T-cell (primary cell): Measurements from ENCODE around the gene EPN3. TPM values are rescaled to one million over a fixed set of nuclear protein-coding genes. Genes with fewer than 3 reads are reported as not detected.

Experiments used
- ATAC-seq, 4 experiments: fragments of 200-7000 bp in 3 of 4; fragments of 150-1000 bp in 1 of 4; cut with Tn5 transposase; replicated peaks in 1 of 4; 1 replicate in 3 of 4; 2 replicates in 1 of 4; pipeline ENCODE4 v1.10.0; 2021; ENCODE audit warnings: moderate library complexity in 3 of 4, mild to moderate bottlenecking in 2 of 4, moderate number of reproducible peaks in 1 of 4
- CTCF ChIA-PET, 2 donors: fragments of 300-600 bp; sonication (Branson Sonifier 250); formaldehyde crosslinking; loops; one replicate each; lab custom pipeline; 2022; ENCODE audit warnings: antibody characterized with exemption in 2 of 2; lab: Charles Lee
- POLR2A ChIA-PET, 2 donors: fragments of 300-600 bp; sonication (Branson Sonifier 250); formaldehyde crosslinking; loops; one replicate each; lab custom pipeline; 2022; ENCODE audit warnings: antibody characterized with exemption in 2 of 2; lab: Charles Lee
- DNase-seq, 35 experiments: peaks; one replicate each; pipeline versions ENCODE4 v3.0.0 to v3.0.0-alpha.2; 2013 to 2023
- H3K27ac ChIP-seq: one replicate; pipeline ENCODE4 v1.5.1; 2013; ENCODE audit warnings: low read length
- H3K27me3 ChIP-seq, 2 experiments: replicated peaks in 1 of 2; 1 replicate in 1 of 2; 2 replicates in 1 of 2; pipeline versions ENCODE4 v1.6.1 to v1.7.0; 2013; ENCODE audit warnings: low read length in 1 of 2, mixed read lengths in 1 of 2; ENCODE audit not compliant: control insufficient read depth in 2 of 2, insufficient read depth in 2 of 2; ENCODE audit errors: extremely low read depth in 1 of 2
- H3K36me3 ChIP-seq, 2 donors: 1 replicate in 1 of 2; 2 replicates in 1 of 2; pipeline versions ENCODE4 v1.6.1 to v1.7.0; 2013; ENCODE audit warnings: low read length in 1 of 2; ENCODE audit not compliant: control insufficient read depth in 2 of 2, insufficient read depth in 1 of 2; ENCODE audit errors: extremely low read depth in 1 of 2
- H3K4me1 ChIP-seq, 2 experiments: 1 replicate in 1 of 2; 2 replicates in 1 of 2; pipeline versions ENCODE4 v1.6.1 to v1.7.0; 2013; ENCODE audit warnings: low read length in 2 of 2, mixed read lengths in 1 of 2; ENCODE audit not compliant: insufficient read depth in 2 of 2, control insufficient read depth in 1 of 2; ENCODE audit errors: extremely low read depth in 1 of 2
- H3K4me3 ChIP-seq, 2 donors: 1 replicate in 1 of 2; 2 replicates in 1 of 2; pipeline versions ENCODE4 v1.5.1 to v1.7.0; 2013; ENCODE audit warnings: mild to moderate bottlenecking in 2 of 2, low read length in 1 of 2, moderate library complexity in 1 of 2; ENCODE audit not compliant: control insufficient read depth in 1 of 2; ENCODE audit errors: extremely low read depth in 1 of 2
- H3K9me3 ChIP-seq: 2 replicates; pipeline ENCODE4 v1.7.0; 2013
- H3K27ac Mint-ChIP-seq, 2 donors: one replicate each; pipeline ENCODE4 v1.8.0; 2020 to 2021; ENCODE audit warnings: mild to moderate bottlenecking in 2 of 2, mixed read lengths in 2 of 2
- H3K27me3 Mint-ChIP-seq, 2 donors: one replicate each; pipeline ENCODE4 v1.8.0; 2021 to 2022; ENCODE audit warnings: mixed read lengths in 2 of 2
- H3K36me3 Mint-ChIP-seq: one replicate; pipeline ENCODE4 v1.8.0; 2021; ENCODE audit warnings: mixed read lengths
- H3K4me1 Mint-ChIP-seq, 3 donors: one replicate each; pipeline ENCODE4 v1.8.0; 2020 to 2022; ENCODE audit warnings: mixed read lengths in 3 of 3, mild to moderate bottlenecking in 1 of 3
- H3K4me3 Mint-ChIP-seq, 3 donors: one replicate each; pipeline ENCODE4 v1.8.0; 2020 to 2022; ENCODE audit warnings: mild to moderate bottlenecking in 3 of 3, mixed read lengths in 3 of 3, moderate library complexity in 3 of 3
- H3K9me3 Mint-ChIP-seq, 3 donors: one replicate each; pipeline ENCODE4 v1.8.0; 2020 to 2022; ENCODE audit warnings: mixed read lengths in 3 of 3
- WGBS: methylation state at CpG from one replicate; pipeline ENCODE4 v1.1.5; 2013; ENCODE audit warnings: missing lambda C conversion rate; ENCODE audit not compliant: insufficient coverage; 5-methylcytosine and 5-hydroxymethylcytosine counted together
- total RNA-seq, 35 experiments: library from RNA in 6 of 35; stranded (reverse) in 6 of 35; fragments of 120-200 nt in 1 of 35; gene quantifications; one replicate each; pipeline versions ENCODE4 v1.2.1 to v1.2.4 and lab custom pipeline; 2013 to 2026

EPN3 gene
- total RNA-seq, 5 donors from 2014 or later (not counting 1 experiment from before 2014, with no cell fraction given): 0.08 to 0.44 TPM; not detected in 3

DNA sequence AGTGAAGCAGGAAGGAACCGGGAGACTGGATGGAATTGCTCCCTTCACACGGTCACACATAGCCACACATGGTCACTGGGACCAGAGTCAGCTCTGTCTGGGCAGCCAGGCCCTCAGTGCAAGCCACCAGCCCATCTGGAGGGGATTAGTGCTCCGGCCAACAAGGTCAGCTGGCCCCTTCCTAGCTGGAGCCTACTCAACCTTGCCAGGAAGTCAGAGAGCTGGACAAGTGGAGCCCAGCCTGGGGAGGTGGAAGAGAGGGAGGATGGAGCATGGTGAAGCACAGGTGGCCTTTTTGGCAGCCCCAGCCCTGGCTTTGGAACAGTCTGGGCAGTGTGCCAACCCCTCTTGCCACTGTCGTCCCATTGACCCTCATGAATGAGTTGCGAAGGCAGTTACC is 24.3 kb downstream of the EPN3 start:
- ChIA-PET POLR2A (no interaction called here), CTCF (no interaction called here)
- H3K27me3 ChIP-seq: peaks cover 0 to 55% of the 10 kb centered on the region in 2 experiments
- no peaks in the 10 kb centered on the region for H3K9me3 ChIP-seq
- Mint-ChIP-seq H3K9me3 (no peaks in the 10 kb centered on the region), H3K36me3 (peaks cover 3% of the 10 kb centered on the region), H3K4me1 (peaks cover 11 to 20% (median 16%) of the 10 kb centered on the region in 3 donors), H3K27me3 (peaks cover 13 to 30% of the 10 kb centered on the region in 2 donors), H3K4me3 (no peak overlapping the region), H3K27ac (no peak overlapping the region)
- DNase-seq (no peak), ATAC-seq (no peak)
- H3K4me3 ChIP-seq: no peak overlapping the region
- H3K27ac ChIP-seq: no peak overlapping the region
- WGBS: 65% methylated on average over 2 of the region's 5 CpGs
- peaks cover 6 to 30% of the 10 kb centered on the region in 2 experiments for H3K4me1 ChIP-seq
- H3K36me3 ChIP-seq: no peaks in the 10 kb centered on the region

DNA sequence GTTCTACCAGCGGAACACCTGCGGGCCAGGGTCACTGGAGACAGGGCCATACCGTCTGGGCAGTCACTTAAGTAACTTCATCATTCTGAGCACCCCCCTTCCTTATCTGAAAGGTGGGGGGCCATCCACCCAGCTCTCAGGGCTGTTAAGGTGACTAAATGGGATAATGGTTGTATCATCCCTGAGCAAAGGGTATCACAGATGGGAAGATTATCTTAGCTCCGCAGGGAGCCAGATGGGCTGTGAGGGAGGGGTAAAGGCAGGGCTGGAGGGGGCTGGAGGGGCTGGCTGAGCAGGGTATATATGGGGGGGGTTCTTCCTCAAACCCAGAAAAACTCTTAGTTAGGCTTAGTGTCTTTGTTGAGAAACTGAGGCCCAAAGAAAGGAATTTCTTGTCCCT is 25.1 kb downstream of the EPN3 start:
- ChIA-PET CTCF (interaction anchor here in 1 of 2 donors (0.5 kb wide), 1 partner anchor 33 kb away, joined by 4 read pairs; no protein-coding TSS in a partner anchor), POLR2A (no interaction called here)
- Histone ChIP-seq H3K36me3 (no peaks in the 10 kb centered on the region), H3K27ac (no peak overlapping the region), H3K9me3 (no peaks in the 10 kb centered on the region), H3K4me3 (no peak overlapping the region), H3K4me1 (peaks cover 6 to 38% of the 10 kb centered on the region in 2 experiments), H3K27me3 (peaks cover 4 to 63% of the 10 kb centered on the region in 2 experiments)
- Mint-ChIP-seq H3K27ac (no peak overlapping the region), H3K27me3 (peaks cover 19 to 37% of the 10 kb centered on the region in 2 donors), H3K9me3 (no peaks in the 10 kb centered on the region), H3K36me3 (peaks cover 3% of the 10 kb centered on the region), H3K4me3 (no peak overlapping the region), H3K4me1 (peaks cover 19 to 26% (median 22%) of the 10 kb centered on the region in 3 donors)
- no peak for ATAC-seq
- no peak for DNase-seq
- WGBS: 100% methylated on average over 1 of the region's 4 CpGs

DNA sequence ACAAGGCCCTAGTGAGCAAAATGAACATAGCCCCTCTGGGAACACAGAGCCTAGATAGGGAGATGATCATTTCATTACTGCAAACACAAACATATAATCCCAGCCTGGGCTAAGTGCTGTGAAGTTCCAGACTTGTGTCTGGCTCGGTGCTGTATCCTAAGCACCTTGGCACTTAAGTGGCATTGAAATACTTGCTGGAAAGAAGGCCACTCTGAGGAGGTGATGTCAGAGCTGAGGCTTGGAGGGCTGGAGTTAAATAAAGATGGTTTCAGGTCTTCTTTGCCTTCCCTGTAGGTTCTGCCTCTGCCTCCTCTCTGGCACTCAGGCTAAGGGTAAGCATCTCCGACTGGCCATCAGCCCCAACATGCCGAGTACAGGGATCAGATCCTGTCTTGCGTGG is 25.6 kb downstream of the EPN3 start:
- CTCF ChIA-PET: no interaction called here
- POLR2A ChIA-PET: no interaction called here
- H3K27me3 Mint-ChIP-seq: peaks cover 19 to 39% of the 10 kb centered on the region in 2 donors

DNA sequence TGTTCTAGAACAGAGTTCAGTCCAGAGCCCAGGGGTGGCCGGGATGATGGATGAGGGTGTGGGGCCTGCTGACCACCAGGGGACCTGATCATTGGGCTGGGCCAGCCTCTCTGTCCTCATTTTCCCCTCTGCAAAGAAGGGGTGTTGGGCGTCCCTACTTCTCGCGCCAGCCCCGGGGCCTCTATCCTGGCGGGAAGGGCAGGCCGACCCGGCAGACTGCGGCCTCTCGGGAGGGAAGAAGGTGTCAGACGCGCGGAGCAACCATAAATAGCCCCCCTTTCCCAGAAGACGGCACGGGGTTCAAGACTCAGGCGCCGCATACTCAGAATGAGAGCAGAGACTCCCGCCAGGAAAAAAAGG is 26.0 kb downstream of the EPN3 start:
- ATAC-seq (no peak), DNase-seq (no peak)
- ChIA-PET POLR2A (no interaction called here), CTCF (no interaction called here)
- Histone ChIP-seq H3K36me3 (no peaks in the 10 kb centered on the region), H3K4me3 (no peak overlapping the region), H3K27me3 (peaks cover 6 to 72% of the 10 kb centered on the region in 2 experiments), H3K9me3 (no peaks in the 10 kb centered on the region), H3K27ac (no peak overlapping the region), H3K4me1 (peaks cover 6 to 43% of the 10 kb centered on the region in 2 experiments)
- Mint-ChIP-seq H3K9me3 (no peaks in the 10 kb centered on the region), H3K4me1 (peaks cover 20 to 26% (median 22%) of the 10 kb centered on the region in 3 donors), H3K36me3 (peaks cover 3% of the 10 kb centered on the region), H3K4me3 (peak overlapping the region; percentile 52 to 84 (median 69)), H3K27ac (no peak overlapping the region), H3K27me3 (peaks cover 23 to 43% of the 10 kb centered on the region in 2 donors)
- WGBS: 13% methylated on average over 18 of the region's 18 CpGs

More for the DNA sequence above, 25.6 kb downstream of the EPN3 start:
- H3K36me3 ChIP-seq: no peaks in the 10 kb centered on the region
- H3K27me3 ChIP-seq: peaks cover 5 to 68% of the 10 kb centered on the region in 2 experiments
- ATAC-seq (no peak), DNase-seq (no peak)
- H3K9me3 Mint-ChIP-seq: no peaks in the 10 kb centered on the region
- no peak overlapping the region for H3K27ac Mint-ChIP-seq
- no peaks in the 10 kb centered on the region for H3K9me3 ChIP-seq
- H3K4me3 Mint-ChIP-seq: peak overlapping the region; percentile 13 to 84 (median 52)
- 96% methylated on average over 4 of the region's 4 CpGs for WGBS
- no peak overlapping the region for H3K27ac ChIP-seq
- H3K4me1 Mint-ChIP-seq: peaks cover 20 to 26% (median 22%) of the 10 kb centered on the region in 3 donors
- H3K36me3 Mint-ChIP-seq: peaks cover 3% of the 10 kb centered on the region
- no peak overlapping the region for H3K4me3 ChIP-seq
- peaks cover 6 to 43% of the 10 kb centered on the region in 2 experiments for H3K4me1 ChIP-seq

DNA sequence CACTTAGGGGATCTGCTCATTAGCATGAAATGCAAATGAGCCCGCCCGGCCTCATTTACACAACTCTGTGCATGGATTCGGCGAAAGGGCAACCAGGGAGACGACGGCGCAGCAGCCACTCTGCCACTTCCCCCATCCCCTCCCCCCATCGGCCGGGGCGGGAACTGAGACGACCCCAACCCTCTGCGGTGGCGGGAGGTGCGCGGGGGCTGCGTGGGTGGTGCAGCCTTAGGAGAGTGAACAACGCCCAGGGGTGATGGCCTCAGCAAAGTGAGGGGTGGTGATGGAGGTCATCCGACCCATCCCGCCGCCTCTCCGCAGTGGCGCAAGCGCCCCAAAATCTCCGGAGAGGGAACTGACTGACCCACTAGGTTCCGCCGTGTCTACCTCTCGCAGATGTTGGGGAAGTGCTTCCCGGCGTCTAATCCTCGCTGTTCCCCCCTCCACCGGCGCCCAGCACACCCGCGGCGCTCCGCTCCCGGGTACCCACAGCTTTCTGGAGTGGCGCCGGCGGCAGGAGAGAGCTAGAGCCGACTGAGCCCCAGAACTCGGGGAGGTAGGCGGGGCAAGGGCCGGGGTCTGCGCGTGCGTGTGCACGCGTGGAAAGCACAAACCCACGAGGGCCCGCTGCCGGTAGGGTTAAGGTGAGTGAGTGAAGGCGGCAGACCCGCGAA is 26.5 kb downstream of the EPN3 start:
- Histone ChIP-seq H3K4me3 (peak overlapping the region; percentile 46 to 66), H3K36me3 (no peaks in the 10 kb centered on the region), H3K4me1 (peaks cover 6 to 43% of the 10 kb centered on the region in 2 experiments), H3K9me3 (no peaks in the 10 kb centered on the region), H3K27ac (no peak overlapping the region), H3K27me3 (peaks cover 7 to 77% of the 10 kb centered on the region in 2 experiments)
- H3K27ac Mint-ChIP-seq: no peak overlapping the region
- CTCF ChIA-PET: no interaction called here
- POLR2A ChIA-PET: no interaction called here
- H3K9me3 Mint-ChIP-seq: no peaks in the 10 kb centered on the region
- WGBS: 4% methylated on average over 40 of the region's 55 CpGs
- DNase-seq: peak in 4 of 35 experiments; percentile 18 to 34 (median 25)
- peaks cover 20 to 28% (median 22%) of the 10 kb centered on the region in 3 donors for H3K4me1 Mint-ChIP-seq
- H3K36me3 Mint-ChIP-seq: peaks cover 3% of the 10 kb centered on the region
- peak overlapping the region; percentile 69 to 84 (median 76) for H3K4me3 Mint-ChIP-seq
- peaks cover 28 to 48% of the 10 kb centered on the region in 2 donors for H3K27me3 Mint-ChIP-seq
- no peak for ATAC-seq

DNA sequence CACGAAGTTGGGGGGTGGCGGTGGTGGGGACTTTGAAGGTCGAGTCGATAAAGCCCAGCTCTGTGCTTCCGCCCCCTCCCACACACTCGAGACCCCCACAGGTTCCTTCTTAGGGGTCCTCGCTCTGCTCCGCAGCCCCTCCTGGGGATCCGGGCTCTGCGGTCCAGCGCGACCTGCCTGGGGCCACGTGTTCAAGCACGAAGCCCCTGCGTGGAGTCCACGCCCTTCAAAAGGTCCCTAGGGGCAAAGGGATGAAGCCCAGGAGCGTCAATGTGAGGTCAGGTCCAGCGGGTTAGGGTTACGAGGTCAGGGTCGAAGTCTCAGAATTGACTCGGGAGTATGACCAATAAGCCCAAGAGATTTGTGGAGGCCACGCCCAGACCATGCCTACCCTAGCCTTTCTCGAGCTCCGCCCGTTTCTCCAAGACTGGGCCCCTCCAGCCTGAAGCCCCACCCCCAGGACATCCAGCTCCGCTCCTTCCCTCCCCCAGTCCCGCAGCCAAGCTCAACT is 27.2 kb downstream of the EPN3 start:
- CTCF ChIA-PET: interaction anchor here in 1 of 2 donors (0.6 kb wide), 1 partner anchor 1636 kb away, joined by 4 read pairs; no protein-coding TSS in a partner anchor
- H3K4me1 ChIP-seq: peaks cover 6 to 43% of the 10 kb centered on the region in 2 experiments
- Mint-ChIP-seq H3K27ac (no peak overlapping the region), H3K4me3 (peak overlapping the region; percentile 69 to 84 (median 76)), H3K36me3 (peaks cover 3% of the 10 kb centered on the region), H3K9me3 (no peaks in the 10 kb centered on the region), H3K27me3 (peaks cover 30 to 53% of the 10 kb centered on the region in 2 donors), H3K4me1 (peaks cover 21 to 29% (median 22%) of the 10 kb centered on the region in 3 donors)
- H3K9me3 ChIP-seq: no peaks in the 10 kb centered on the region
- WGBS: 8% methylated on average over 22 of the region's 27 CpGs
- POLR2A ChIA-PET: interaction anchor here in 1 of 2 donors (0.9 kb wide), 1 partner anchor 18 kb away, joined by 3 read pairs; no protein-coding TSS in a partner anchor
- peak overlapping the region; percentile 46 to 66 for H3K4me3 ChIP-seq
- H3K27ac ChIP-seq: no peak overlapping the region
- H3K27me3 ChIP-seq: peaks cover 7 to 83% of the 10 kb centered on the region in 2 experiments
- ATAC-seq: peak; percentile 11 to 28 (median 20)
- peak in 2 of 35 experiments; percentile 28 to 42 for DNase-seq
- H3K36me3 ChIP-seq: no peaks in the 10 kb centered on the region
